Activated CD4-positive, alpha-beta T cell treated with anti-CD3 and anti-CD28 coated beads, Interleukin-2, amount 50 U/mL, for 4 hours (primary cell): Measurements from ENCODE around the gene CXorf65.
A peak's percentile ranks its signal among the peaks of the same experiment; 100 is the strongest.

Source experiments
- DNase-seq, 2 experiments: peaks; one replicate each; pipeline ENCODE4 v3.0.0-alpha.2; 2020

CXorf65 gene

DNA sequence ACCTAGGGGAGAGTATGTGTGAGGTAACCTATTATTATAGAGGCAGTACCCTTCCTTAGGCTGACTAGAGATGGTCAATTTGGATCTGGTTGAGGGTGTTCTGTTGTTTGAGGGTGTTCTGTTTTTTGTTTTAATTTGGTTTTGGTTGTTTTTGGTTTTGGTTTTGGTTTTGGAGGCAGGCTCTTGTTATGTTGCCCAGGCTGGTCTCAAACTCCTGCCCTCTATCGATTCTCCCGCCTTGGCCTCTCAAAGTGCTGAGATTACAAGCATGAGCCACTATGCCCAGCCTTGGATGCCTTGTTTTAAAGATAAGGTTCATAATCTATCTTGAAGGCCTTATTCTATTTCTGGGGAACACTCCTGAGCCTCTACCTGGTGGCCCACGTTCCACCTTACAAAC, 912 bp downstream of the CXorf65 start:
- DNase-seq = no peak

DNA sequence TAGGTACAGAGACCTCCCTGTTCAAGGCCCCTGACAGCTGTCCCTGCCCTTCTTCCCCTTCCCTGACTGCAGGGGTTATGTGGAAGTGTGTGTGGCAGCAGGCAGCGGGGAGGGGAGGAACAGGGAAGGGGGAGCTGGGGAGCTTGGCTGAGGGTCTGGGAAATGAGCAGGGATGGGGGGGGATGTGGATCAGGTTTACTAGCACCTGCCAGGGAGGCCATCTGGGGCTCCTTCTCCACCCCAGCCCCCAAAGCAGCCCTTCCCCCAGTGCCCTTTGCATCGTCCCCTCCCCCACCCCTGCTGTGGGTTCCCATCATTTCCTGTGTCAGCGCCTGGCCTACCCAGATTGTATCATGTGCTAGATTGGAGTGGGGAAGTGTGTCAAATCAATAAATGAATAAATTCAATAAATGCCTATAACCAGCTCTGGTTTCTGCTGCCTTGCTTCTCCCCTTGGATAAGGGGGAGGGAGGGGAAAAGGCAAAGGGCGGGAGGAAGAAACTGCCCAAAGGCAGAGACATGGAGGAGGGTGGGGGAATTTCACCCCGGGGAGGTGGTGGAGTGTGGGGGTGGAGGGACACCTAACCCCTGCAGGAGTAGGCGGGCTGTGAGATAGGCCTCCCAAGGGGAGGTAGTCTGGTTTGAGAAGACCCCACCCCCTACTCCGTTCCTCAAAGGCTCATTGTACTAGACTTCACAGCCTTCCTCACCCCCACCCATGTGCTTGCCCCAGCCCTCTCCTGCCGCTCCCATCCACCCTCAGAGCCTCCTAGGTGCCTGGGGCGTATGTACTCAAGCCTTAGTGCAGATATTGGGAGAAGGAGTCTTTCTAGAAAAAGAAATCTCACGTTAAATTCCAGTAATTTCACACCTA, 3.2 kb downstream of the CXorf65 start:
- DNase-seq = peak in 1 of 2 experiments; percentile 37

DNA sequence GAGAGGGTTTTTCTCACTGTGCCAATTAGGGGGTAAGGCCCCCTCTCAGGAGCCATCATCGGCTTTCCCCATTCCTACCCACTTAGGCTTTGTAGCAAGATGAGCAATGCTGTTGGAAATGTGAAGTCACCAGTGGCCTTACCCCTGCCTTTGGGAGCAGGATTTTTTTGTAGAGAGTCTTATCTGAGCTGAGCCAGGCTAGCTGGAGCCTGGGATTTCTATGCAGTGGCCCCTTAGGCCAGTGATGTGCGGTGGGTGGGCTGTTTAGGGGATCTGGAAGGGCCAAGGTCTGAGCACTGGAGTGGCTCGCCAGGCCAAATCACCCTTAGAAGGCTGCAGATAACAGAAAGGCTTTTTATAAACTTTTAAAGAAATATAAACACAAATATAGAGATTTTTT, 4.2 kb downstream of the CXorf65 start:
- DNase-seq = no peak

DNA sequence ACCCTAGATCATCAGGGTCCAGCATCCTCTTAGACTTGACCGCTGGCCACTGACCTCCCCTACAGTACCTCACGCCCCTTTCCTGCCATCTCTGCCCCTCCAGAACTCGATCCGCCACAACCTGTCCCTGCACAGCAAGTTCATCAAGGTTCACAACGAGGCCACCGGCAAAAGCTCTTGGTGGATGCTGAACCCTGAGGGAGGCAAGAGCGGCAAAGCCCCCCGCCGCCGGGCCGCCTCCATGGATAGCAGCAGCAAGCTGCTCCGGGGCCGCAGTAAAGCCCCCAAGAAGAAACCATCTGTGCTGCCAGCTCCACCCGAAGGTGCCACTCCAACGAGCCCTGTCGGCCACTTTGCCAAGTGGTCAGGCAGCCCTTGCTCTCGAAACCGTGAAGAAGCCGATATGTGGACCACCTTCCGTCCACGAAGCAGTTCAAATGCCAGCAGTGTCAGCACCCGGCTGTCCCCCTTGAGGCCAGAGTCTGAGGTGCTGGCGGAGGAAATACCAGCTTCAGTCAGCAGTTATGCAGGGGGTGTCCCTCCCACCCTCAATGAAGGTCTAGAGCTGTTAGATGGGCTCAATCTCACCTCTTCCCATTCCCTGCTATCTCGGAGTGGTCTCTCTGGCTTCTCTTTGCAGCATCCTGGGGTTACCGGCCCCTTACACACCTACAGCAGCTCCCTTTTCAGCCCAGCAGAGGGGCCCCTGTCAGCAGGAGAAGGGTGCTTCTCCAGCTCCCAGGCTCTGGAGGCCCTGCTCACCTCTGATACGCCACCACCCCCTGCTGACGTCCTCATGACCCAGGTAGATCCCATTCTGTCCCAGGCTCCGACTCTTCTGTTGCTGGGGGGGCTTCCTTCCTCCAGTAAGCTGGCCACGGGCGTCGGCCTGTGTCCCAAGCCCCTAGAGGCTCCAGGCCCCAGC, 5.7 kb downstream of the CXorf65 start:
- no peak for DNase-seq

DNA sequence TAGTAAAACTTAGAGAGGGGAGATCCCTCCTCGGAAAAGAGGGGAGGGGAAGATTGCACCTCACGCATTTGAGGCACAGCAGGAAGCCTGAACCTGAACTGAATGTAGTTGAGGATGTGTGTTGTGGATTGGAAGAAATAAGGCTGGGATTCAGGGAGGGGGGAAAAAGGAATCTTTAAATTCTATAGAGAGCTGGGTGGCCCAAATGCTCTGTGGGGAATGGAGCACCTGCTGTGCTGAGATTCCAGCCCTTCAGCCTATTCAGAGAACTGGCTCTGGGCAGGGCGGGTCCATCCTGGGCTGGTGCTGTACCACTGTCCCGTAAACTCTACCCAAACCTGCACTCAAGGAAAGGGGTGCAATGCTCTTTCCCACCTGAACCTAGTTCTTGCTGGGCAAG, 6.8 kb downstream of the CXorf65 start:
- DNase-seq = no peak

DNA sequence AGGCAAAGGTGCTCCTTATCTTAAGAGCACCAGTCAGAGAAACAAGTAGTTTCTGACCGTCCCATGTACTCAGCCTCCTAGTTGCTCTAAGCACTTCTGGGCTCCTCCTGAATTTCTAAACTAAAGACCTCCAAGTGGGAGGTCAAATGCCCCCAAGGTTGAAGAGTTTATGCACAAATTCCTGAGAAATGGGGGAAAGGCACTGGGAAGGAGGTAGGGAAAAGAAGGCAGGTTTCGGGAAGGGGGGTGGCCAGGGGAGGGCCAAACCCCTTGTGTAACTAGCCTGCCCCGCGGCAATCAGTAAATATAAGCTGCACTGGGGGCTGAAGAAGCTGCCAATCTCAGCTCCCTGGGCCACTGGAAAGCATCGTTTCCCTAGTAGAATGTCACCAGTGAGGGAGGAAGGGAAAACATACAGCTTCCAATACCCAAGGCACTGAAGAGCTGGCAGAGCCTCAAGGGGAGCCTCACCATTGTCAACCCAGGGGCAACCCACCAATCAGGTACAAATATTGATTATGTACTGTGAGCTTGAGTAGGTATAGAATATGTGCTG, 7.5 kb downstream of the CXorf65 start:
- DNase-seq = no peak

DNA sequence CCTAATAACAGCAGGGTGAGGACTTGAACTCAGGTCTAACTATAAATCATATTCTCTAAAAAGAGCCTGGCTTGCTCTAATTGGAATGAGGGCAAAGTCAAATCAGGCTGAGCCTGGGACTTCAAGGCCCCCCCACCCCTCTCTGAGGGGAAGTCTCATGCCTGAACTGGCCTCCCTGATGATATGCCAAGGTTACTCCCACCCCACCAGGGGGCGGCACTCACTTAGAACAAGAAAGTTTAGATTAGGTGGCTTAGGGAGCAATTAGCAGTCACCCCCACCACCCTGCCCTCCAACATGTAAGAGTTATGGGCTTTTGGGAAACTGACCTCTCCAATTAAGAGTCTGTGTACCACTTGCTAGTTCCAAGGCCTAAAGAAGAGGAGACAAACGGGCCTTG, 8.2 kb downstream of the CXorf65 start:
- peak; percentile 73 to 75 for DNase-seq

DNA sequence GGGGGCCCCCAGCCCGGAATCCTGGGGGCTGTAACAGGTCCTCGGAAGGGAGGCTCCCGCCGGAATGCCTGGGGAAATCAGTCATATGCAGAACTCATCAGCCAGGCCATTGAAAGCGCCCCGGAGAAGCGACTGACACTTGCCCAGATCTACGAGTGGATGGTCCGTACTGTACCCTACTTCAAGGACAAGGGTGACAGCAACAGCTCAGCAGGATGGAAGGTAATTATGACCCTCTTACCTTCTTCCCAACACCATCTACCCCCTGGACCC, 9.8 kb downstream of the CXorf65 start:
- no peak for DNase-seq

DNA sequence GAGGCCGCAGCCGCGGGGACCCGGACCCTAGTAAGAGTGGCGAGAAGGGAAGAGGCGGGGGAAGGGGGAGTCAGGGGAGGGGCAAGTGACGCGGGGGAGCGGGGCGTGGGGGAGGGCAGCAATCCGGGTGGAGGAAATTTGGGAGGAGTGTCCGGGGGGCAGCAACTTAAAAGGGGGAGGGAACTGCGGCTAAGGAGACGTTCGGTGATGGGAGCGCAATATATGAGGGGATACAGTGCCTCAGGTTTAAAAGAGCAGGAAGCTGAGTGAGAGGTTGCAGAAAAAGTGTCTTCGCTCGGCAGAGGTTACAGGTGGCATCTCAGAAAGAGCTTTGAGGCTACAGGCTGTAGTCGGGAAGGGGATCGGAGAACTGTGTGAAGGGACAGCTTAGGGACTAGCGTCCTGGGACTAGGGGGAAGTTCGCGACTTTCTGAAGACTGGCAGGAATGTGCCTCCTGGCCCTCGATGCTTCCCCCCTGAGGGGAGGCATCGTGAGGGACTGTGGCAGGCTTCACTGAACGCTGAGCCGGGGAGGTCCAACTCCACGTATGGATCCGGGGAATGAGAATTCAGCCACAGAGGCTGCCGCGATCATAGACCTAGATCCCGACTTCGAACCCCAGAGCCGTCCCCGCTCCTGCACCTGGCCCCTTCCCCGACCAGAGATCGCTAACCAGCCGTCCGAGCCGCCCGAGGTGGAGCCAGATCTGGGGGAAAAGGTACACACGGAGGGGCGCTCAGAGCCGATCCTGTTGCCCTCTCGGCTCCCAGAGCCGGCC, 10.4 kb downstream of the CXorf65 start:
- DNase-seq = no peak

DNA sequence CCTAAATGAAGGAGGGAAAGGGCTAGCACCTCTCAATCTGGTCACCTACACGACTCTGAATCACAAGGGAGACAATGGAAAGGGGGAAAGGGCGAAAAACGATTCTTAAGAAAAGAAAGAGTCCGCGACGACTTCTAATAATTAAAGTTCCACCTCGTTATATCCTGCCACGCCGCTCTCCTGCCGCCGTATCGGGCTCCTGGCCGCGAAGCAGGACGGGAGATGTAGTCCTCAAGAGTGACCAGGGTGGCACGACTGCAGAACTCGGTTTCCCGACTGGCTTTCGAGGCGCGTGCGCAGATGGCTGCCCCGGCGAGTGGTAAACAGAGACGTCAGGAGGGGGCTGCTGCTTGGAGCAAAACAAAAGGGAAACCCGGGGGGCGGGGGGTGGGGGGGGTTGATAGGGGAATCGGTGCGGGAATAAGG, 11.0 kb downstream of the CXorf65 start, which contains the start of gene FOXO4:
FOXO4 (plus strand) TSS at position 297 of the 426 bp plus-strand sequence. CDS start 678 bp downstream, outside the sequence.
- DNase-seq = peak; percentile 83

DNA sequence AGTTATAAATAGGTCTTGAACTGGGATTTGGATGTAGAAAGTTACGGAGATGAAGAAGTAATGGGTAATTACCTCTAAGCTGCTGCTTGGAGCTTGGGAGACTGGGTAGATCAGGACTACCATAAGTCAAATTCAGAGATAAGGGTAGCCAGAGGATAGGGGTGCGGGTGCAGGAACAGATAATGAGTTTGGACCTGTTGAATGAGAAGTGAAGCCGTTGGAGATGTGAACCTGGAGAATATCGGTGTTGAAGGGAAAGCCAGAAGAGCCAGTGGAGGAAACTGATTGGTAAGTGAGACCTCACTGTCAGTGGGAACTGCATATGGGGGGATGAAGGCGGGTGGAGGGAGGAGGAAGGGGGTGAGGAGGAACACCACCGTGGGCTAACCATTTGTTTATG, 11.5 kb downstream of the CXorf65 start:
- no peak for DNase-seq

DNA sequence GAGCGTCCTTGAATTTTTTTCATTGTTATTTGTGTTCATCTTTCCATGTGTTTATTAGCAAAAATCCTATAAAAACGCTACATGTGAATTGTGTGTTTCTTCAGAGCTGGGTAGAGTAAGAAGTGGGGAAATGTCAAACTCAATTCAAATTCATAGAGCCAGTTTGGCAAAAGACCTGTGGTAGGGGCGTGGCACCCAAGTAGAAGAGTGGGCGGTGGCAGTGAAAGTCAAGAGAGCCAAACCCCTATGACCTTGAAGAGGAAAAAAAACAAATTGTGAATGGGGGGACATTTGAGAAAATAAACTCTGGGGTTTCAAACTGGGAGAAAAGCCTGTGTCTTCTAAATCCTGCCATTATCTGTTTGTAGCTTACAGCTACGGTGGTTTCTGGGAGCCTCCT, 15.3 kb downstream of the CXorf65 start:
- DNase-seq = no peak

DNA sequence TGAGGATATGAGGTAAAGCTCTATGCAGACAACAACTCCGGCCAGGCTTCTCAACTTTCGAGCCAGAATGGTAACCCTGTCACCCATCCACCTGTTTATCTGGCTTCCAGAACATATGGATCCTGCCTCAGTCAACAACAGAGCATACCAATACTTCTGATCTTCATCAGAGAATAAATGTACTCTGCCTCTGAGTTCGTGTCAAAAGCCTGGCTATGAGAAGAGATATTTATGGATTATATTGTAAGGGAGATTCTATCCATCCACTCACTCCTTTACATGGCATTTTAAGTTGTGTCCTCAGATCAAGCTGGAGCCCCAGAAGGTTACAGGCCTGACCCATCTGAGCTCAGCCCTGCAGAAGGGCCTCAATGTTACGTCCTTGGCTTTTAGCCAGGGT, 20.6 kb downstream of the CXorf65 start:
- no peak for DNase-seq

DNA sequence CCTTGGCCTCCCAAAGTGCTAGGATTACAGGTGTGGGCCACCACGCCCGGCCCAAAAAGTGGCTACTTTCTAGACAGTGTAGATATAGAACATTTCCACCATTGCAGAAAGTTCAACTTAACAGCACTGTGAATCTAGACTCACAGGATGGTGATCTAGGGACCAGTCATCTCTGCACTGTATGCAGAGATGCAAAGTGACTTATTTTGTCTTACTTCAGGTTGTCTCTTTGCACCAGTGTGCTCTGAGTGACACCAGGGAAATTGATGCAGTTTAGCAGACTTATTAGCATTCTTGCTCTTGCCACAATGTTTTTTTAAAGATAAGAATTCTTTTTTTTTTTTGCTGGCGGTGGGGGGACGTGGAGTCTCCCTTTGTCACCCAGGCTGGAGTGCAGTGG, 23.7 kb downstream of the CXorf65 start:
- DNase-seq = no peak

DNA sequence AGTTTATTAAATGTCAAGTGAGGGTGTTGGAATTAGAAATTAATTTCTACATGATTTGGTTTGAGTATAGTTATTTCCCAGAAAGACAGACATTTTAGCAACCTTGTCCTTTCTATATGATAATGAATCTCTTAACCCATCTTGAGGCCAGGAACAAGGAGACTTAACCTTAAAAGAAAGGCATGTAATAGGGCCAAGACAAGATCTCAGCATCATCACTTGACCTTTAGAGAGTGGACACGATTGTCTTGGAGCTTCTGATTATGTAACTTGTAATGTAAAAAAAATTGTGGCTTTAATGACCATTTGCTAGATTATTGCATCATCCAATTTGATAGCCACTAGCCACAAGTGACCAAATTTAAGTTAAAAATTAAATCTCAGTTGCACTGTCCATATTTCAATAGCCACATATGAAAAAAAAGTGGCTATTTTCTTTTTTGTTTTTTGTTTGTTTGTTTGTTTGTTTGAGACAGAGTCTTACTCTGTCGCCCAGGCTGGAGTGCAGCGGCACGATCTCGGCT, 24.4 kb downstream of the CXorf65 start:
- DNase-seq = no peak

DNA sequence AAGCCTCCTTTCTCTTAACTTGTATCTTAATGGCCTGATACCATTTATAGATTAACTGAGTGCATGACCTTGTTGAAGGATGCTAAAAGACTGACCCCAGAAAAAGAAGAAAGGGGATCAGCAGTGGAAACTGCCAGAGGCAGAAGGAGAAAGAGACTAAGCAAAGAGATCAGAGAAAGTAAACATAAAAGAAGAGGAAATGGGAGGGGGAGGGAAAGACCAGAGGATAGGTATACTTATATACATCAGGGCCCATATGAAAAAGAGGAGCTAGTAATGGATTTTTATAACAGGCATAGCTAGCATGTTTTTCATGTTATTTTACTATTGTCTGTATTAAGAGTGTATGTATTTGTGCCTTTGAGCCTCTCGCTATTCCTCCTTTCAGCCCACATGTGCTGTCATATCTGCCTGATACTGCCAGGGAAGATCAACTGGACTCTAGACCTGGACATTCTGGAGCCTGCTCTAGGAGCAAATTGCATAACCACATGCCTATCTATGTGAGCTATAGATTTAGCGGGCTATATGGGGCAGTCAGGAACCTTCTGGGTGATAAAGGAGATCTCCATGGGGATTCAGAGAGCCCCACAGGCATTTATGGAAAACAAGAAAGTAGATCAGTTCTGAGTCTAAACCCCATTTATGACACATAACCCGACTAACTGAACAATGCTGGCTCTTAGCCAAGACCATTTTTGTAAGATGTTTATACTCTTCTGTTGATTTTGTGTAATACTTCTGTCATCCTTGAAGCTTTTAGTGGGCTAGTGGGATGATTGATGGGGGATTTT, 25.0 kb downstream of the CXorf65 start:
- DNase-seq = no peak

DNA sequence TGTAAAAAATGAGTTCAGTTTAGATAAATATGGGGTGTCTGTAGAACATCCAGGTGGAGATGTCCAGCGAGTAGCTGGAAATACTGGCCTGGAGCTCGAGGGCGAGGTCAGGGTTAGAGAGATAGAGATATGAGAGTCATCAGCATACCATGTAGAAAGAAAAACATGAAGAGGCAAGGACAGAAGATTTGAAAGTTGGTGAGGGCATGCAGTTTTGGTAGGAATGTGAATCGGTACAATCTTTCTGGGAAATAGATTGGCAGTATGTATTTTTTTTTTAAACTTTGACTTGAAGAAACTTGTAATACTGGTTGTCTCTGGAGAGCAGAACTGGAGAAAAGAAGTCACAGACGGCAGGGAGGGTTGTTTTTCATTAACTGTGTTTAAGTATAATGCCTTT, 36.0 kb downstream of the CXorf65 start:
- no peak for DNase-seq

DNA sequence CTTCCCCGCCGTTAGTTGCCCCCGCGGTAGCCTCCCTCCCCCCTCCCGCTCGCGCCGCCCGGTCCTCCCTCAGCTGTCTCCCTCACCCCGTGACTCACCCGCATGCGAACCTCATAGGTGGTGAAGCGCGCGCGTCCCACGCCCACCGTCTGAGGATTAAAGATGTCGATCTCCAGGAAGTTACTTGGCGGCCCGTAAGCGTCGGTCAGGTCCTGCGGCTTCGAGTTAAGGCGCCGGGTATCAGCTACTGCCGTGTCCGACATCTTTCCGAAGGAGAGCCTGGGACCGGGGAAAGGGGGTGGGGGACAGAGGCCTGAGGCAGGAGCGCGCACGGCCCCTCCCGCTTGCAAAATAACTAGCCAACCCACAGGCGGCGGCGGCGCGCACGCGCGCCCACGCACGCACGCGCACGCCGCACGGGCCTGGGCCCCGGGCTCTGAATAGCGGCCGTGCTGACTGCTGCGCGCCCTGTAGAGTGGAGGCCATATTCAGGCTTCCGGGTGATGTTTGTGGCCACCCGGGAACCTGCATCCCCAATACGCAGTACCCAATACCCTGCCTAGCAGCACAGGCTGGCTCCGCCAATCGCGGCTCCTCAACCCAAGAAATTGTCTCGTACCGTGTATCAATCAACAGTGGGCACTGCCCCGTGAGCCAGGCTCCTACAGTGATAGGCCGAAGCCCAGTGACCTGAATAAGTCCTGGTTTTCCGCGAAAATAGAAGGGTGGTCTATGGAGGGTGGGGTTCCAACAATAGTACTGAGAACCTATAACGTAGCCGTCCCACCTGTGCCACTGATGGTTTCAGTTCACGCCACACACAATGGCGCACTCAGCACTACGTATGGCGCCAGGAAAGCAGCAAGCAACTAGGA, 38.3 kb downstream of the CXorf65 start, which contains the start of gene SNX12:
SNX12 (minus strand) TSS at position 291 of the 875 bp plus-strand sequence; CDS start at position 263, 28 bp downstream.
- peak; percentile 81 to 85 for DNase-seq

DNA sequence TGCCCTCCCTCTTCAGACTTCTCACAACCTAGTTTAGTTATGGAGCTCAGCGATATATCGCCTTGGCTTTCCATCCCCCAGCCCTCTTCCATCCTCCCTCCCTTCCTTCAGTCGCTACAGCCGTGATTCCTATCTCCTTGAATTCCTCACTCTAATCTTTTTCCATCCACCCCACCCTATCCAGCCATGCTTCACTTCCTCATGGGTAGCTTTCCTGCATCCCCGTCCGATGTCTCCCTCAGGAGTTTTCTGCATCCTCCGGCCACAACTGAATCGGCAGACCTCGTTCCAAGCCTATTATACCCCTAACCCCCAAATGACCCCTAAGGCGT, 38.9 kb downstream of the CXorf65 start:
- DNase-seq = no peak

DNA sequence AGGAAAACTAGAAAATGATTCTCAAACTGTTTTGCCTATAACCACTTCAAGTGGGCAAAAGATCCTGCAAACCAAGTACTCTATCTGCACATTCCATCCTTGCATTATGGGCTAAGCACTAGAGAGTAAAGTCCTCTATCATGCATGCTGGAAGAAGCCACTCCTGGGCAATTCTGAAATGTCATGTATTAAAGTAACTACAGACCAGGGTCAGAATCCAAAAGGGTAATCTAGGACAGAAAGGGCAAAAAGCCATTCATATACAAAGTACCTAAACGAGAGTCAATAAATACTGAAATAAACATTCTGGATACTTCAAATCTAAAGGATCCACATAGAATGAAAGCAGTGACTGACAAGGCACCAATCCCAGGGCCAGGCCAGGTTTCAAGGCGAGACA, 39.5 kb downstream of the CXorf65 start:
- DNase-seq = no peak

DNA sequence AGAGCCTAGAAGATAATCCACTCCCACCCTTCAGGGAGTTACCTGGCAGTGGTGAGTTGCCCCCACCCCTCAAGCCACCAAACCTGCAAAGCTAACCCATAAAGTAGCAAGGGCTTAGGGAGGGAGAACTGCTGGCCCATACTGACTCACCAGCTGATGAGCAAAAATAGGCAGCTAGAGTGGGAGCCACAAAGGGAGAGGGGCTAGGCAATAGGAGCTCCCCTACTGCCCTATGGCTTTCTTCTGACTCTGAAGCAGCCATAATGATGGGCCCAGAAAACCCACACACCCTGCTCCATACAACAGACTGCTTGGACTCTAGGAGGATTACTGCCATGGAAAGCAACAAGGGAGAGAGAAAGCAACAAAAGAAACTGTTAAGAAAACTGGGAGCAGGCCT, 46.4 kb downstream of the CXorf65 start:
- DNase-seq = no peak
